K562 (cell line): Measurements from ENCODE around the gene AP3M1. TPM values are rescaled to one million over a fixed set of nuclear protein-coding genes. Genes with fewer than 3 reads are reported as not detected.

Experiments used
- ATAC-seq: fragments of 200-7000 bp; cut with Tn5 transposase; 3 replicates; pipeline ENCODE4 v1.9.1; 2020; ENCODE audit warnings: moderate library complexity
- BruUV-seq: library from RNA; stranded (reverse); fragments of 400-500 nt; replicated peaks from 2 replicates; lab custom pipeline; 2021; lab: Mats Ljungman, UMichigan
- CTCF ChIA-PET: fragments of 300-600 bp; formaldehyde crosslinking; extraction: SDS; loops from one replicate; lab custom pipeline; 2021; ENCODE audit warnings: low intra/inter-chr PET ratio; lab: Yijun Ruan, JAX
- POLR2A ChIA-PET: fragments of 300-600, 350-650 bp; sonication (Branson Sonifier 250); formaldehyde crosslinking; extraction: SDS; loops from one replicate; lab custom pipeline; 2021; ENCODE audit warnings: antibody characterized with exemption, inconsistent platforms; lab: Yijun Ruan, JAX
- DNase-seq, 4 experiments: peaks; one replicate each; pipeline versions ENCODE4 v3.0.0 to v3.0.0-alpha.2; 2011 to 2018; ENCODE audit warnings: low spot score in 3 of 4, mixed read lengths in 3 of 4; ENCODE audit errors: extremely low read depth in 1 of 4
- FAIRE-seq: peaks from 2 replicates; lab custom pipeline; 2011; peaks lifted over from hg19 to GRCh38; lab: Jason Lieb, UNC
- H2AFZ ChIP-seq: 2 replicates; pipeline ENCODE4 v1.6.0; 2011; ENCODE audit warnings: low read depth, low read length, control low read depth, inconsistent platforms
- H3K27ac ChIP-seq: fragments of 200-600 bp; 3 replicates; pipeline ENCODE4 v1.8.0; 2011; ENCODE audit warnings: low read depth, mild to moderate bottlenecking, control low read depth, inconsistent platforms, low read length, moderate library complexity, mixed read lengths; ENCODE audit errors: extremely low read depth
- H3K27me3 ChIP-seq, 2 experiments: fragments of 300-600 bp in 1 of 2; 2 replicates in 1 of 2; 3 replicates in 1 of 2; pipeline versions ENCODE4 v1.6.0 to v1.8.0; 2011; ENCODE audit warnings: inconsistent platforms in 2 of 2, low read length in 2 of 2, mild to moderate bottlenecking in 1 of 2, mixed read lengths in 1 of 2, moderate library complexity in 1 of 2; ENCODE audit not compliant: control insufficient read depth in 2 of 2, insufficient read depth in 2 of 2
- H3K36me3 ChIP-seq: fragments of 300-600 bp; 3 replicates; pipeline ENCODE4 v1.8.0; 2011; ENCODE audit warnings: mild to moderate bottlenecking, low read length, inconsistent platforms; ENCODE audit not compliant: control insufficient read depth, insufficient read depth
- H3K4me1 ChIP-seq, 2 experiments: fragments of 200-600 bp in 1 of 2; replicated peaks in 1 of 2; 2 replicates in 1 of 2; 3 replicates in 1 of 2; pipeline versions ENCODE4 v1.5.1 to v1.8.0; 2011; ENCODE audit warnings: inconsistent platforms in 2 of 2, low read length in 2 of 2, mild to moderate bottlenecking in 1 of 2, mixed read lengths in 1 of 2, moderate library complexity in 1 of 2; ENCODE audit not compliant: control insufficient read depth in 2 of 2, insufficient read depth in 2 of 2
- H3K4me2 ChIP-seq: 2 replicates; pipeline ENCODE4 v1.6.1; 2011; ENCODE audit warnings: low read length, control low read depth, inconsistent platforms, mixed read lengths; ENCODE audit not compliant: insufficient read depth
- H3K4me3 ChIP-seq: fragments of 200-600 bp; sonication (generic), shearing (Covaris generic); 2 replicates; pipeline ENCODE4 v1.5.1; 2016; ENCODE audit warnings: control low read depth, inconsistent platforms
- H3K79me2 ChIP-seq: fragments of 200-600 bp; 3 replicates; pipeline ENCODE4 v1.8.0; 2011; ENCODE audit warnings: low read length, inconsistent platforms; ENCODE audit not compliant: control insufficient read depth, insufficient read depth
- H3K9ac ChIP-seq, 2 experiments: 2 replicates each; pipeline versions ENCODE4 v1.6.0 to v1.6.1; 2011; ENCODE audit warnings: low read depth in 2 of 2, low read length in 2 of 2, control low read depth in 1 of 2, inconsistent platforms in 1 of 2, mild to moderate bottlenecking in 1 of 2, mixed read lengths in 1 of 2; ENCODE audit not compliant: insufficient read depth in 1 of 2
- H3K9me1 ChIP-seq: one replicate; pipeline ENCODE4 v1.6.0; 2011; ENCODE audit warnings: inconsistent platforms, mild to moderate bottlenecking, low read length, moderate library complexity; ENCODE audit not compliant: control insufficient read depth, insufficient read depth
- H3K9me3 ChIP-seq: replicated peaks from 2 replicates; pipeline ENCODE4 v1.5.1; 2011; ENCODE audit warnings: low read depth, low read length, inconsistent platforms; ENCODE audit not compliant: control insufficient read depth, insufficient read depth
- H4K20me1 ChIP-seq: replicated peaks from 2 replicates; pipeline ENCODE4 v1.6.1; 2011; ENCODE audit warnings: low read length, inconsistent platforms, mixed read lengths; ENCODE audit not compliant: control insufficient read depth, insufficient read depth
- ADNP ChIP-seq: fragments of 200-800 bp; sonication (Bioruptor generic); IDR thresholded peaks from 2 replicates; pipeline ENCODE4 v1.6.1; 2016; ENCODE audit warnings: missing genetic modification characterization, missing compliant biosample characterization
- BCOR ChIP-seq: fragments of 450-650 bp; IDR thresholded peaks from 2 replicates; pipeline ENCODE4 v1.6.1; 2016
- EHMT2 ChIP-seq: fragments of 450-650 bp; IDR thresholded peaks from 2 replicates; pipeline ENCODE4 v1.6.1; 2018; ENCODE audit warnings: antibody characterized with exemption
- HDAC2 ChIP-seq: fragments of 450-650 bp; IDR thresholded peaks from 2 replicates; pipeline ENCODE4 v1.6.1; 2016; ENCODE audit warnings: mild to moderate bottlenecking
- IRF2 ChIP-seq: sonication (generic); formaldehyde crosslinking; IDR thresholded peaks from 2 replicates; pipeline ENCODE4 v1.8.1; 2022; ENCODE audit warnings: mild to moderate bottlenecking, missing genetic modification reagents
- KDM1A ChIP-seq, 2 experiments: fragments of 450-650 bp; IDR thresholded peaks; 2 replicates each; pipeline ENCODE4 v1.6.1; 2016; ENCODE audit warnings: mild to moderate bottlenecking in 2 of 2
- NCOR1 ChIP-seq: fragments of 450-650 bp; IDR thresholded peaks from 2 replicates; pipeline ENCODE4 v1.6.1; 2016; ENCODE audit warnings: mild to moderate bottlenecking, moderate library complexity
- PKNOX1 ChIP-seq: fragments of 450-650 bp; IDR thresholded peaks from 2 replicates; pipeline ENCODE4 v1.6.1; 2016
- PRPF4 ChIP-seq: fragments of 200-400 bp; formaldehyde crosslinking; IDR thresholded peaks from one replicate; pipeline ENCODE4 v1.6.1; 2017; ENCODE audit warnings: low read length, low read depth, mild to moderate bottlenecking; ENCODE audit not compliant: insufficient read depth, poor library complexity, severe bottlenecking
- RBM25 ChIP-seq: fragments of 200-400 bp; formaldehyde crosslinking; IDR thresholded peaks from 2 replicates; pipeline ENCODE4 v1.6.1; 2018; ENCODE audit warnings: low read length, low read depth, moderate library complexity; ENCODE audit not compliant: severe bottlenecking
- SOX6 ChIP-seq: fragments of 450-650 bp; IDR thresholded peaks from 2 replicates; pipeline ENCODE4 v1.6.1; 2014; ENCODE audit warnings: mild to moderate bottlenecking
- TAL1 ChIP-seq: fragments of 450-650 bp; IDR thresholded peaks from 2 replicates; pipeline ENCODE4 v1.6.1; 2016; ENCODE audit warnings: mild to moderate bottlenecking
- TEAD4 ChIP-seq, 2 experiments: sonication (generic) in 1 of 2; formaldehyde crosslinking in 1 of 2; IDR thresholded peaks; 2 replicates each; pipeline versions ENCODE4 v1.6.1 to v1.8.0; 2012 to 2022; ENCODE audit warnings: borderline replicate concordance in 1 of 2, inconsistent platforms in 1 of 2, low read length in 1 of 2, mild to moderate bottlenecking in 1 of 2, missing genetic modification reagents in 1 of 2
- YY1 ChIP-seq, 3 experiments: IDR thresholded peaks; 2 replicates each; pipeline ENCODE4 v1.6.1; 2011; ENCODE audit warnings: low read length in 2 of 3, mild to moderate bottlenecking in 2 of 3, moderate library complexity in 2 of 3, borderline replicate concordance in 1 of 3, control low read depth in 1 of 3, low read depth in 1 of 3; ENCODE audit not compliant: insufficient read depth in 3 of 3, insufficient replicate concordance in 2 of 3, control insufficient read depth in 1 of 3, insufficient read length in 1 of 3; ENCODE audit errors: extremely low read depth in 1 of 3
- ZFP36 ChIP-seq: fragments of 150-350 bp; IDR thresholded peaks from 2 replicates; pipeline ENCODE4 v1.6.1; 2018; ENCODE audit warnings: low read length, low read depth; ENCODE audit not compliant: partially characterized antibody
- WGBS: fragments of 100-300 bp; shearing (Covaris generic); methylation state at CpG from one replicate; pipeline ENCODE4 v1.1.6; 2016; ENCODE audit warnings: low coverage, mixed read lengths; ENCODE audit not compliant: insufficient coverage; ENCODE audit errors: missing lambda C conversion rate; 5-methylcytosine and 5-hydroxymethylcytosine counted together
- in situ Hi-C: fragments of 300-500 bp; cut with MboI; formaldehyde crosslinking; loops from 4 replicates; pipeline ENCODE4 v1.15.0; 2018; ENCODE audit warnings: inconsistent platforms, mixed read lengths
- intact Hi-C: fragments of 100-400 bp; cut with micrococcal nuclease; formaldehyde crosslinking; loops from 2 replicates; pipeline ENCODE4 v1.14.2; 2022
- polyA plus RNA-seq, 8 experiments: library from polyadenylated mRNA; depleted of rRNA in 4 of 8; stranded (reverse) in 5 of 8; unstranded in 3 of 8; fragments of >200 nt; fragmentation: Nextera tagmentation in 2 of 8; fragmentation: Illumina TruSeq in 1 of 8; extraction: Ambion mirVana in 2 of 8; extraction: Trizol in 1 of 8; gene quantifications; 2 replicates each; pipeline versions ENCODE4 v1.2.1 to v1.2.3, GENCODE V29; 2011 to 2014; ENCODE audit warnings: inconsistent platforms in 1 of 8, missing spikeins in 1 of 8
- total RNA-seq, 7 experiments: library from RNA; depleted of rRNA in 6 of 7; stranded (reverse); fragments of >200 nt in 6 of 7; fragmentation: Illumina TruSeq in 2 of 7; extraction: Trizol in 2 of 7; gene quantifications; 2 replicates each; pipeline versions ENCODE4 v1.2.1 to v1.2.3, GENCODE V29; 2011 to 2021; ENCODE audit warnings: low replicate concordance in 1 of 7
- TF ChIP-seq, protein P1 (sequence below): sonication (generic); formaldehyde crosslinking; IDR thresholded peaks from 2 replicates; pipeline ENCODE4 v1.8.0; 2022; ENCODE audit warnings: mild to moderate bottlenecking, missing genetic modification reagents

The AP3M1 gene
- total and polyA plus RNA-seq, 9 of the 15 experiments (the other 6 are each of a cell fraction or from before 2014, with no cell fraction given), result 44.3 to 135 (median 67.6) TPM

- TF ChIP-seq IRF2 (CRISPR knock-in tag), result no peak
- TF ChIP-seq TEAD4 (IDR thresholded peaks at IDR 0.05; ENCODE audit: low read length), result peak; percentile 37
- no peak for TF ChIP-seq TEAD4 (CRISPR knock-in tag; IDR thresholded peaks at IDR 0.05; ENCODE audit: borderline replicate concordance)
- TF ChIP-seq PRPF4, result no peak
- peak; percentile 44; the same call in 1 of the 2 replicates for TF ChIP-seq TAL1
- peak; percentile 64; the same call in 1 of the 2 replicates for TF ChIP-seq SOX6
- TF ChIP-seq, protein P1, sequence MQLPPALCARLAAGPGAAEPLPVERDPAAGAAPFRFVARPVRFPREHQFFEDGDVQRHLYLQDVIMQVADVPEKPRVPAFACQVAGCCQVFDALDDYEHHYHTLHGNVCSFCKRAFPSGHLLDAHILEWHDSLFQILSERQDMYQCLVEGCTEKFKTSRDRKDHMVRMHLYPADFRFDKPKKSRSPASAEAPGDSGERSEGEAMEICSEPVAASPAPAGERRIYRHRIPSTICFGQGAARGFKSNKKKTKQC, result no peak
- peak; percentile 70 for TF ChIP-seq NCOR1
- TF ChIP-seq PKNOX1, result peak; percentile 68
Measured at GRCh38 chr10:74165530-74165901, 14.9 kb upstream of the AP3M1 start (continued).

DNA sequence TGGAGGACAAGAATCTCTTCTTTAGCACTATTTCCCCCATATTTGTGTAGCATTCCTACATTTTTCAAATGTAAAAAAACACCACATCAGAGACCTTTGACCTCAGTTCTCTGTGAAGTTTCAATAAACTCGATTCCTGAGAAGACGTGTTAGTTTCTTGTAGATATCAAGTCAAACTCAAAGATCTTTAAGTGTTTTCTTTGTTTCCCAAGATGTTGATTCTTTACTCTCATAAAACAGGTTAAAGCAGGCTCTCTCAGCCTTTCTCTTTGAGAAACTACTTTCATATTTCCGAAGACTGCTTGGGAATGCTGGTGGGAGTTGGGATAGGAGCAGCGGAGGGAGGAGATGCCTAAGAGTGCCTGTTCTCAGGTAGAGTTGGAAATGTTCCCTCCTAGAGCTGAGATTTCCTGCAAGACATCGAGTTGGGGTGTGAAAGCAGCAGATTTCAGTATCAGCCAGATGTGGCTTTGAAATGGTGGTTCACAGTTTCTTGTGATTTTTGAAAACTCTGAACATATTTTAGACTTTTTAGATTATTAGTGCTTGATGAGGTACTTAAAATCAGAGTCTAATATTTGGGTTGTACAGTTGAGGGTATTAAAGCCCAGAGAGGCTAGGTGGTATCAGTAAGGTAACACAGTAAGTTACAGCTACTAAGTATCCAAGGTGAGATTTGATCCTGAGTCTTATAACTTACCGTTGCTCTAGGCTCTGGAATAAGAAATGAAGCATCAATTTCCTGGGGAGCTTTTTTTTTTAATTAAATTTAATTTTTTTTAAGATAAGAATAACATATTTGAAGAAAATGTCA is 14.3 kb upstream of the AP3M1 start:
- no peak overlapping the region for H3K9ac ChIP-seq

More for the DNA sequence above, 14.3 kb upstream of the AP3M1 start:
- Histone ChIP-seq H3K27ac (no peak overlapping the region), H3K9me1 (no peaks in the 10 kb centered on the region), H3K4me2 (no peak overlapping the region), H3K9me3 (no peaks in the 10 kb centered on the region), H3K79me2 (peaks cover 11% of the 10 kb centered on the region; the same call in 1 of the 3 replicates), H3K4me1 (peaks cover 0 to 8% of the 10 kb centered on the region in 2 experiments; a peak in 3 of 5 replicates), H4K20me1 (no peaks in the 10 kb centered on the region), H3K36me3 (no peaks in the 10 kb centered on the region), H3K4me3 (no peak overlapping the region), H3K27me3 (no peaks in the 10 kb centered on the region), H2AFZ (no peak overlapping the region)
- DNase-seq (no peak), ATAC-seq (no peak), FAIRE-seq (no peak)
- WGBS, result 48% methylated on average over 6 of the region's 6 CpGs
- TF ChIP-seq HDAC2 (peak; percentile 45; the same call in 1 of the 2 replicates), BCOR (peak; percentile 80), RBM25 (peak; percentile 70), ADNP (tag) (peak; percentile 68; the same call in 1 of the 2 replicates), YY1 (IDR thresholded peaks at IDR 0.05; ENCODE audit: borderline replicate concordance in 1 of 3, control insufficient read depth in 1 of 3, extremely low read depth in 1 of 3, insufficient read depth in 3 of 3, insufficient read length in 1 of 3, insufficient replicate concordance in 2 of 3, low read depth in 1 of 3, low read length in 2 of 3) (no peak), EHMT2 (no peak), KDM1A (IDR thresholded peaks at IDR 0.05) (peak in 1 of 2 experiments; percentile 32; a peak in 3 of 4 replicates), ZFP36 (peak; percentile 78)
- ChIA-PET CTCF (no interaction called here), POLR2A (interaction anchor here (1.2 to 5.6 kb wide), 2 partner anchors 9 to 12 kb away, joined by 3 to 43 read pairs; no protein-coding TSS in a partner anchor)
- in situ Hi-C loops (no loop called here), intact Hi-C loops (no loop called here)
- BruUV-seq, result no TSS peak
